Natural killer cell (primary cell): ENCODE results near the gene RNF220. TPM values are rescaled to one million over a fixed set of nuclear protein-coding genes. Genes with fewer than 3 reads are reported as not detected.

Experiments
- ATAC-seq, 3 donors: fragments of 150-1000 bp in 2 of 3; fragments of 200-7000 bp in 1 of 3; cut with Tn5 transposase; 1 replicate in 1 of 3; 2 replicates in 2 of 3; pipeline ENCODE4 v1.10.0; 2021; ENCODE audit warnings: mild to moderate bottlenecking in 2 of 3, moderate library complexity in 2 of 3
- DNase-seq, 2 donors: peaks; one replicate each; pipeline versions ENCODE4 v3.0.0 to v3.0.0-alpha.2; 2013 to 2021; ENCODE audit warnings: mixed read lengths in 1 of 2
- H3K27ac ChIP-seq: one replicate; pipeline ENCODE4 v1.5.1; 2013; ENCODE audit warnings: mild to moderate bottlenecking, low read length
- H3K27me3 ChIP-seq: one replicate; pipeline ENCODE4 v1.6.1; 2013; ENCODE audit warnings: low read length; ENCODE audit not compliant: control insufficient read depth, insufficient read depth
- H3K36me3 ChIP-seq: one replicate; pipeline ENCODE4 v1.6.1; 2013; ENCODE audit warnings: low read length; ENCODE audit not compliant: control insufficient read depth, insufficient read depth
- H3K4me1 ChIP-seq: one replicate; pipeline ENCODE4 v1.6.1; 2013; ENCODE audit warnings: low read length; ENCODE audit not compliant: control insufficient read depth, insufficient read depth
- H3K4me3 ChIP-seq: one replicate; pipeline ENCODE4 v1.5.1; 2013; ENCODE audit warnings: low read length
- H3K9me3 ChIP-seq: one replicate; pipeline ENCODE4 v1.6.1; 2013; ENCODE audit warnings: low read length; ENCODE audit not compliant: control insufficient read depth, insufficient read depth
- H3K27ac Mint-ChIP-seq, 2 donors: one replicate each; pipeline ENCODE4 v1.8.0; 2022; ENCODE audit warnings: mild to moderate bottlenecking in 2 of 2, mixed read lengths in 2 of 2, moderate library complexity in 1 of 2
- H3K27me3 Mint-ChIP-seq, 2 donors: one replicate each; pipeline ENCODE4 v1.8.0; 2022; ENCODE audit warnings: low read depth in 2 of 2, mixed read lengths in 2 of 2
- H3K36me3 Mint-ChIP-seq: one replicate; pipeline ENCODE4 v1.8.0; 2022; ENCODE audit warnings: mixed read lengths
- H3K4me1 Mint-ChIP-seq, 2 donors: one replicate each; pipeline ENCODE4 v1.8.0; 2022; ENCODE audit warnings: mixed read lengths in 2 of 2
- H3K4me3 Mint-ChIP-seq: one replicate; pipeline ENCODE4 v1.8.0; 2022; ENCODE audit warnings: mild to moderate bottlenecking, moderate library complexity, mixed read lengths
- H3K9me3 Mint-ChIP-seq, 2 donors: one replicate each; pipeline ENCODE4 v1.8.0; 2022; ENCODE audit warnings: mixed read lengths in 2 of 2
- CTCF ChIP-seq: fragments of 200-600 bp; IDR thresholded peaks from one replicate; pipeline ENCODE4 v1.8.0; 2022; ENCODE audit warnings: antibody characterized with exemption
- WGBS: methylation state at CpG from one replicate; pipeline ENCODE4 v1.1.7; 2013; ENCODE audit warnings: missing lambda C conversion rate; ENCODE audit not compliant: insufficient coverage; 5-methylcytosine and 5-hydroxymethylcytosine counted together
- intact Hi-C: fragments of 100-400 bp; cut with micrococcal nuclease; formaldehyde crosslinking; loops from one replicate; pipeline ENCODE4 v1.14.2; 2022
- total RNA-seq, 4 donors: library from RNA; stranded (reverse); fragments of 120-200 nt in 1 of 4; gene quantifications; one replicate each; pipeline versions ENCODE4 v1.2.3 to v1.2.4, GENCODE V29; 2013 to 2022

Gene RNF220
- total RNA-seq, 3 donors from 2014 or later (not counting 1 experiment from before 2014, with no cell fraction given) = 88.5 to 107 (median 105) TPM

GRCh38 chr1:44367944-44368343 is 37.1 kb upstream of the RNF220 start:
- WGBS = 50% methylated on average over 1 of the region's 1 CpG
- TF ChIP-seq CTCF = no peak
- Histone ChIP-seq H3K36me3 (no peaks in the 10 kb centered on the region), H3K4me3 (no peak overlapping the region), H3K9me3 (no peaks in the 10 kb centered on the region), H3K27ac (no peak overlapping the region), H3K27me3 (no peaks in the 10 kb centered on the region), H3K4me1 (no peaks in the 10 kb centered on the region)
- no peaks in the 10 kb centered on the region for H3K4me1 Mint-ChIP-seq
- H3K36me3 Mint-ChIP-seq = no peaks in the 10 kb centered on the region
- DNase-seq = no peak
- no peak overlapping the region for H3K4me3 Mint-ChIP-seq
- no peaks in the 10 kb centered on the region for H3K9me3 Mint-ChIP-seq
- H3K27ac Mint-ChIP-seq = no peak overlapping the region
- no peak for ATAC-seq
- intact Hi-C loops = no loop called here
- H3K27me3 Mint-ChIP-seq = peaks cover 10 to 22% of the 10 kb centered on the region in 2 donors

GRCh38 chr1:44368471-44369151 is 36.4 kb upstream of the RNF220 start:
- Histone ChIP-seq H3K27ac (no peak overlapping the region), H3K9me3 (no peaks in the 10 kb centered on the region), H3K4me3 (no peak overlapping the region), H3K4me1 (no peaks in the 10 kb centered on the region), H3K27me3 (no peaks in the 10 kb centered on the region), H3K36me3 (no peaks in the 10 kb centered on the region)
- no peak overlapping the region for H3K4me3 Mint-ChIP-seq
- intact Hi-C loops = no loop called here
- no peaks in the 10 kb centered on the region for H3K36me3 Mint-ChIP-seq
- H3K27me3 Mint-ChIP-seq = peaks cover 10 to 22% of the 10 kb centered on the region in 2 donors
- 92% methylated on average over 12 of the region's 12 CpGs for WGBS
- no peak for TF ChIP-seq CTCF
- ATAC-seq = no peak
- no peaks in the 10 kb centered on the region for H3K4me1 Mint-ChIP-seq
- no peak overlapping the region for H3K27ac Mint-ChIP-seq
- H3K9me3 Mint-ChIP-seq = no peaks in the 10 kb centered on the region
- DNase-seq = no peak

DNA sequence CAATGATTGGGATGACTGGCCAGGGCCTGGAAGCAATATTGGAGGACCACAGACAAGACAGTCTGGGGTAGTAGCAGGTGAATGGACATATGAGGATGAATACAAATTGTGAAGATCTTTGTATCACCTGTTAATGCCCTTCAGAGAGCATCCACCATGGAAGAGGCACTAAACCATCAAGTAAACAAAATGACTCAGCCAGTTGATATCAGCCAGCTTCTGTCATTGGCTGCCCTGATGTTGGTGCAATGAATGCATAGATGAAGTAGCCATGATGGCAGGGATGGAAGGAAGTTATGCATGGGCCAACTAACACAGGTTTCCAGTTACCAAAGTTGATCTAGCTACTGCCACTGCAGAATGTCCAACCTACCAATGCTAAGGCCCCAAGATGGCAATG is 33.8 kb upstream of the RNF220 start:
- no peaks in the 10 kb centered on the region for H3K4me1 Mint-ChIP-seq
- no peaks in the 10 kb centered on the region for H3K9me3 ChIP-seq
- H3K27me3 ChIP-seq = no peaks in the 10 kb centered on the region
- H3K36me3 Mint-ChIP-seq = no peaks in the 10 kb centered on the region
- H3K27ac ChIP-seq = no peak overlapping the region
- TF ChIP-seq CTCF = no peak
- no peak overlapping the region for H3K27ac Mint-ChIP-seq
- ATAC-seq (no peak), DNase-seq (no peak)
- intact Hi-C loops = no loop called here
- H3K4me1 ChIP-seq = no peaks in the 10 kb centered on the region
- no peak overlapping the region for H3K4me3 Mint-ChIP-seq
- no peaks in the 10 kb centered on the region for H3K9me3 Mint-ChIP-seq
- peaks cover 10 to 22% of the 10 kb centered on the region in 2 donors for H3K27me3 Mint-ChIP-seq
- no peaks in the 10 kb centered on the region for H3K36me3 ChIP-seq
- H3K4me3 ChIP-seq = no peak overlapping the region

GRCh38 chr1:44375547-44375946 is 29.5 kb upstream of the RNF220 start:
- H3K36me3 Mint-ChIP-seq = no peaks in the 10 kb centered on the region
- no peaks in the 10 kb centered on the region for H3K4me1 Mint-ChIP-seq
- Histone ChIP-seq H3K36me3 (no peaks in the 10 kb centered on the region), H3K4me1 (no peaks in the 10 kb centered on the region), H3K27me3 (no peaks in the 10 kb centered on the region), H3K27ac (no peak overlapping the region), H3K9me3 (no peaks in the 10 kb centered on the region), H3K4me3 (no peak overlapping the region)
- intact Hi-C loops = no loop called here
- H3K4me3 Mint-ChIP-seq = no peak overlapping the region
- no peaks in the 10 kb centered on the region for H3K9me3 Mint-ChIP-seq
- TF ChIP-seq CTCF = no peak
- H3K27me3 Mint-ChIP-seq = no peaks in the 10 kb centered on the region
- ATAC-seq = no peak
- no peak overlapping the region for H3K27ac Mint-ChIP-seq
- no peak for DNase-seq
- WGBS = 88% methylated on average over 6 of the region's 6 CpGs
